ENCODE measurements around the gene LYPD6B. TPM values are rescaled to one million over a fixed set of nuclear protein-coding genes. Genes with fewer than 3 reads are reported as not detected.

The LYPD6B gene
- total and polyA plus RNA-seq, 2 donors from 2014 or later: 9.4 to 17.6 TPM

DNA sequence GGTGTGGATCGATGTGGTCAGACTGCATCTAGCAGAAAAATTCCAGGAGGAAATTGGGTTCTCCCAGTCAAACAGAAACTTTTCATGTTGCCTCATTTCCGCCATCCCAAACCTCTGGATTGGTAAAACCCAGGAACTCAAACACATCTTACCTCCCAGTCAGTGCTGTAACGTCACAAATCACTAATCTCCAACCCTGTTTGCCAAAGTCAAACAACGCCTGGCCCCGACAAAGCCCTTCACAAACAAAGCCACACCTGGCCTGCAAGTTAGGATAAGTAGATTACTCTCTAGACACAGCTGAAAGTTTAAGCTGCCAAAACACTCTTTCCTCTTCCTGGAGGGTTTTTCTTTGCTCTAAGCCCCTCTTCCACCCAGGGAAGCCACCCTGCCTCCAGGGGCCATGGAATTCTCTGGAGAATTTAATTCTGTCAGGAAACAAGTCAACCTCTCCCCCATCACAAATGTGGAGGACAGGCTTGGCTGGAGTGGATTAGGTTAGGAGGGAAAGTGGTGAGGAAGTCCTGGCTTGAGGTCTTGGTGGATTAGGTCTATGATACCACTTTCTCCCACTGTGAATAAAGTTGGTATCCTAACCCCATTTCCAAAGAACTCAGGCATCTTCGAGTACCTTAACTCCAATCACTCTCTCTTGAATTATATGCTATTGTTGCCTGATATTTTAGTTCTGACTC lies 86.7 kb downstream of the LYPD6B start:
- FAIRE-seq (no peak), DNase-seq (no peak)
- H3K27ac ChIP-seq (ENCODE audit: low read depth in 2 of 2, low read length in 2 of 2): no peak overlapping the region
- intact Hi-C loops (cut with DNase I): no loop called here
- no peaks in the 10 kb centered on the region for H3K36me3 ChIP-seq (ENCODE audit: control insufficient read depth in 2 of 3, insufficient read depth in 3 of 3, low read length in 3 of 3)
- H3K9me3 ChIP-seq (ENCODE audit: control insufficient read depth in 2 of 3, insufficient read depth in 1 of 3, low read length in 3 of 3): no peaks in the 10 kb centered on the region
- H3K27me3 ChIP-seq (ENCODE audit: control insufficient read depth, insufficient read depth, low read length): no peaks in the 10 kb centered on the region
- H3K4me3 ChIP-seq (ENCODE audit: low read length in 3 of 3): no peak overlapping the region
- no peaks in the 10 kb centered on the region for H3K4me1 ChIP-seq (ENCODE audit: control insufficient read depth in 2 of 3, insufficient read depth in 2 of 3, low read depth in 1 of 3, low read length in 3 of 3)
- H3K9ac ChIP-seq (ENCODE audit: low read length in 3 of 3): no peak overlapping the region
- TF ChIP-seq CTCF (IDR thresholded peaks at IDR 0.05; ENCODE audit: borderline replicate concordance, extremely low read depth, insufficient read depth): no peak

DNA sequence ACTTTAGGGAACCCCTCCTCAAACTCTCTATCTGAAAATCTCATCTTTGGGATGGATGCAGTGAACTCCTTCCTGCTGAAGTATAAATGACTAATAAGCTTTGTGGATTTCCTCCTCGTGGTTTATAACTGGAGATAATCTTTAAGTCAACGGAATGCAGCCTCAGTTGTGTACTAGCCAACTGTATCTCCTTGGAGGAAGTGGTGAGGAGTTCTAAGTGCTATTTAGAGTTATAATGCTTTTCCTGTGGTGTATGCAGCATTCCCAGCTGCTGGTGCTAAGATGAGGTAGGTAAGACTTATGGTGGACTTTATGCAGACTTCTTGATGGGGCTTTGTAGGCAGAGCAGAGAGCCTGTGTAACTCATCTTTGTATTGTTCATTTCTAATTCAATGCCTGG lies 90.9 kb downstream of the LYPD6B start:
- Histone ChIP-seq H3K9ac (ENCODE audit: low read length in 3 of 3) (no peak overlapping the region), H3K27ac (ENCODE audit: low read depth in 2 of 2, low read length in 2 of 2) (no peak overlapping the region), H3K36me3 (ENCODE audit: control insufficient read depth in 2 of 3, insufficient read depth in 3 of 3, low read length in 3 of 3) (no peaks in the 10 kb centered on the region), H3K9me3 (ENCODE audit: control insufficient read depth in 2 of 3, insufficient read depth in 1 of 3, low read length in 3 of 3) (no peaks in the 10 kb centered on the region), H3K4me3 (ENCODE audit: low read length in 3 of 3) (no peak overlapping the region), H3K27me3 (ENCODE audit: control insufficient read depth, insufficient read depth, low read length) (no peaks in the 10 kb centered on the region), H3K4me1 (ENCODE audit: control insufficient read depth in 2 of 3, insufficient read depth in 2 of 3, low read depth in 1 of 3, low read length in 3 of 3) (no peaks in the 10 kb centered on the region)
- TF ChIP-seq CTCF (IDR thresholded peaks at IDR 0.05; ENCODE audit: borderline replicate concordance, extremely low read depth, insufficient read depth): no peak
- DNase-seq (no peak), FAIRE-seq (no peak)
- intact Hi-C loops (cut with DNase I): no loop called here

GRCh38 chr2:149132339-149132738 lies 93.8 kb downstream of the LYPD6B start:
- no peak for TF ChIP-seq CTCF (IDR thresholded peaks at IDR 0.05; ENCODE audit: borderline replicate concordance, extremely low read depth, insufficient read depth)
- H3K4me3 ChIP-seq (ENCODE audit: low read length in 3 of 3): no peak overlapping the region
- H3K27ac ChIP-seq (ENCODE audit: low read depth in 2 of 2, low read length in 2 of 2): no peak overlapping the region
- no peak overlapping the region for H3K9ac ChIP-seq (ENCODE audit: low read length in 3 of 3)
- H3K4me1 ChIP-seq (ENCODE audit: control insufficient read depth in 2 of 3, insufficient read depth in 2 of 3, low read depth in 1 of 3, low read length in 3 of 3): no peaks in the 10 kb centered on the region
- H3K9me3 ChIP-seq (ENCODE audit: control insufficient read depth in 2 of 3, insufficient read depth in 1 of 3, low read length in 3 of 3): no peaks in the 10 kb centered on the region
- no peaks in the 10 kb centered on the region for H3K27me3 ChIP-seq (ENCODE audit: control insufficient read depth, insufficient read depth, low read length)
- no peak for DNase-seq
- no peak for FAIRE-seq
- intact Hi-C loops (cut with DNase I): no loop called here
- H3K36me3 ChIP-seq (ENCODE audit: control insufficient read depth in 2 of 3, insufficient read depth in 3 of 3, low read length in 3 of 3): no peaks in the 10 kb centered on the region

- intact Hi-C loops (cut with DNase I): no loop called here
- H3K27ac ChIP-seq (ENCODE audit: low read depth in 2 of 2, low read length in 2 of 2): no peak overlapping the region
- H3K4me1 ChIP-seq (ENCODE audit: control insufficient read depth in 2 of 3, insufficient read depth in 2 of 3, low read depth in 1 of 3, low read length in 3 of 3): no peaks in the 10 kb centered on the region
- H3K9ac ChIP-seq (ENCODE audit: low read length in 3 of 3): no peak overlapping the region
- no peak for DNase-seq
- TF ChIP-seq CTCF (IDR thresholded peaks at IDR 0.05; ENCODE audit: borderline replicate concordance, extremely low read depth, insufficient read depth): no peak
- no peaks in the 10 kb centered on the region for H3K27me3 ChIP-seq (ENCODE audit: control insufficient read depth, insufficient read depth, low read length)
- no peak for FAIRE-seq
- no peaks in the 10 kb centered on the region for H3K9me3 ChIP-seq (ENCODE audit: control insufficient read depth in 2 of 3, insufficient read depth in 1 of 3, low read length in 3 of 3)
- H3K36me3 ChIP-seq (ENCODE audit: control insufficient read depth in 2 of 3, insufficient read depth in 3 of 3, low read length in 3 of 3): no peaks in the 10 kb centered on the region
- H3K4me3 ChIP-seq (ENCODE audit: low read length in 3 of 3): no peak overlapping the region
Observed at GRCh38 chr2:149132901-149133300, 94.4 kb downstream of the LYPD6B start.

Measured in kidney (tissue), 14 donors.